ENCODE results near the gene FBXO31.

GRCh38 chr16:87284183-87284582 lies 99.4 kb downstream of the FBXO31 start:
- TF ChIP-seq CTCF (IDR thresholded peaks at IDR 0.05) (no peak), EP300 (IDR thresholded peaks at IDR 0.05) (no peak), POLR2A (IDR thresholded peaks at IDR 0.05) (no peak), POLR2AphosphoS5 (IDR thresholded peaks at IDR 0.05) (no peak)
